K562 (cell line): ENCODE results near the gene CKM. TPM values are rescaled to one million over a fixed set of nuclear protein-coding genes. Genes with fewer than 3 reads are reported as not detected.

Experiments used
- ATAC-seq: fragments of 200-7000 bp; cut with Tn5 transposase; 3 replicates; pipeline ENCODE4 v1.9.1; 2020; ENCODE audit warnings: moderate library complexity
- BruUV-seq: library from RNA; stranded (reverse); fragments of 400-500 nt; replicated peaks from 2 replicates; lab custom pipeline; 2021; lab: Mats Ljungman, UMichigan
- CTCF ChIA-PET: fragments of 300-600 bp; formaldehyde crosslinking; extraction: SDS; loops from one replicate; lab custom pipeline; 2021; ENCODE audit warnings: low intra/inter-chr PET ratio; lab: Yijun Ruan, JAX
- POLR2A ChIA-PET: fragments of 300-600, 350-650 bp; sonication (Branson Sonifier 250); formaldehyde crosslinking; extraction: SDS; loops from one replicate; lab custom pipeline; 2021; ENCODE audit warnings: antibody characterized with exemption, inconsistent platforms; lab: Yijun Ruan, JAX
- DNase-seq, 4 experiments: peaks; one replicate each; pipeline versions ENCODE4 v3.0.0 to v3.0.0-alpha.2; 2011 to 2018; ENCODE audit warnings: low spot score in 3 of 4, mixed read lengths in 3 of 4; ENCODE audit errors: extremely low read depth in 1 of 4
- FAIRE-seq: peaks from 2 replicates; lab custom pipeline; 2011; peaks lifted over from hg19 to GRCh38; lab: Jason Lieb, UNC
- H2AFZ ChIP-seq: 2 replicates; pipeline ENCODE4 v1.6.0; 2011; ENCODE audit warnings: low read depth, low read length, control low read depth, inconsistent platforms
- H3K27ac ChIP-seq: fragments of 200-600 bp; 3 replicates; pipeline ENCODE4 v1.8.0; 2011; ENCODE audit warnings: low read depth, mild to moderate bottlenecking, control low read depth, inconsistent platforms, low read length, moderate library complexity, mixed read lengths; ENCODE audit errors: extremely low read depth
- H3K27me3 ChIP-seq, 2 experiments: fragments of 300-600 bp in 1 of 2; 2 replicates in 1 of 2; 3 replicates in 1 of 2; pipeline versions ENCODE4 v1.6.0 to v1.8.0; 2011; ENCODE audit warnings: inconsistent platforms in 2 of 2, low read length in 2 of 2, mild to moderate bottlenecking in 1 of 2, mixed read lengths in 1 of 2, moderate library complexity in 1 of 2; ENCODE audit not compliant: control insufficient read depth in 2 of 2, insufficient read depth in 2 of 2
- H3K36me3 ChIP-seq: fragments of 300-600 bp; 3 replicates; pipeline ENCODE4 v1.8.0; 2011; ENCODE audit warnings: mild to moderate bottlenecking, low read length, inconsistent platforms; ENCODE audit not compliant: control insufficient read depth, insufficient read depth
- H3K4me1 ChIP-seq, 2 experiments: fragments of 200-600 bp in 1 of 2; replicated peaks in 1 of 2; 2 replicates in 1 of 2; 3 replicates in 1 of 2; pipeline versions ENCODE4 v1.5.1 to v1.8.0; 2011; ENCODE audit warnings: inconsistent platforms in 2 of 2, low read length in 2 of 2, mild to moderate bottlenecking in 1 of 2, mixed read lengths in 1 of 2, moderate library complexity in 1 of 2; ENCODE audit not compliant: control insufficient read depth in 2 of 2, insufficient read depth in 2 of 2
- H3K4me2 ChIP-seq: 2 replicates; pipeline ENCODE4 v1.6.1; 2011; ENCODE audit warnings: low read length, control low read depth, inconsistent platforms, mixed read lengths; ENCODE audit not compliant: insufficient read depth
- H3K4me3 ChIP-seq: fragments of 200-600 bp; sonication (generic), shearing (Covaris generic); 2 replicates; pipeline ENCODE4 v1.5.1; 2016; ENCODE audit warnings: control low read depth, inconsistent platforms
- H3K79me2 ChIP-seq: fragments of 200-600 bp; 3 replicates; pipeline ENCODE4 v1.8.0; 2011; ENCODE audit warnings: low read length, inconsistent platforms; ENCODE audit not compliant: control insufficient read depth, insufficient read depth
- H3K9ac ChIP-seq, 2 experiments: 2 replicates each; pipeline versions ENCODE4 v1.6.0 to v1.6.1; 2011; ENCODE audit warnings: low read depth in 2 of 2, low read length in 2 of 2, control low read depth in 1 of 2, inconsistent platforms in 1 of 2, mild to moderate bottlenecking in 1 of 2, mixed read lengths in 1 of 2; ENCODE audit not compliant: insufficient read depth in 1 of 2
- H3K9me1 ChIP-seq: one replicate; pipeline ENCODE4 v1.6.0; 2011; ENCODE audit warnings: inconsistent platforms, mild to moderate bottlenecking, low read length, moderate library complexity; ENCODE audit not compliant: control insufficient read depth, insufficient read depth
- H3K9me3 ChIP-seq: replicated peaks from 2 replicates; pipeline ENCODE4 v1.5.1; 2011; ENCODE audit warnings: low read depth, low read length, inconsistent platforms; ENCODE audit not compliant: control insufficient read depth, insufficient read depth
- H4K20me1 ChIP-seq: replicated peaks from 2 replicates; pipeline ENCODE4 v1.6.1; 2011; ENCODE audit warnings: low read length, inconsistent platforms, mixed read lengths; ENCODE audit not compliant: control insufficient read depth, insufficient read depth
- ARID3A ChIP-seq: IDR thresholded peaks from 2 replicates; pipeline ENCODE4 v1.6.1; 2012; ENCODE audit warnings: low read depth, low read length, improper control_type of control experiment, borderline replicate concordance
- BACH1 ChIP-seq: fragments of 200-800 bp; sonication (Bioruptor generic); IDR thresholded peaks from 2 replicates; pipeline ENCODE4 v1.6.1; 2016; ENCODE audit warnings: missing genetic modification characterization, missing compliant biosample characterization
- OTX1 ChIP-seq: fragments of 450-650 bp; formaldehyde crosslinking; IDR thresholded peaks from 2 replicates; pipeline ENCODE4 v1.4.0; 2022; ENCODE audit warnings: mild to moderate bottlenecking
- POLR2AphosphoS2 ChIP-seq: IDR thresholded peaks from 2 replicates; pipeline ENCODE4 v1.6.1; 2012; ENCODE audit warnings: low read length, improper control_type of control experiment
- RAD51 ChIP-seq: fragments of 450-650 bp; IDR thresholded peaks from 2 replicates; pipeline ENCODE4 v1.7.1; 2016; ENCODE audit warnings: low read depth, mild to moderate bottlenecking, borderline replicate concordance
- SUPT5H ChIP-seq: fragments of 450-650 bp; IDR thresholded peaks from 2 replicates; pipeline ENCODE4 v1.6.1; 2016
- USF1 ChIP-seq: sonication (generic); formaldehyde crosslinking; IDR thresholded peaks from 2 replicates; pipeline ENCODE4 v1.9.0; 2022; ENCODE audit warnings: mild to moderate bottlenecking, missing genetic modification reagents
- USF2 ChIP-seq: sonication (generic); formaldehyde crosslinking; IDR thresholded peaks from 2 replicates; pipeline ENCODE4 v1.5.0; 2020; ENCODE audit warnings: missing genetic modification reagents
- ZKSCAN1 ChIP-seq: fragments of 150-350 bp; IDR thresholded peaks from 2 replicates; pipeline ENCODE4 v1.6.1; 2016; ENCODE audit warnings: low read depth, low read length
- ZNF445 ChIP-seq: fragments of 250-450 bp; sonication (Bioruptor Pico); IDR thresholded peaks from 2 replicates; pipeline ENCODE4 v1.4.0; 2020; ENCODE audit warnings: low read depth, mild to moderate bottlenecking, moderate library complexity
- WGBS: fragments of 100-300 bp; shearing (Covaris generic); methylation state at CpG from one replicate; pipeline ENCODE4 v1.1.6; 2016; ENCODE audit warnings: low coverage, mixed read lengths; ENCODE audit not compliant: insufficient coverage; ENCODE audit errors: missing lambda C conversion rate; 5-methylcytosine and 5-hydroxymethylcytosine counted together
- in situ Hi-C: fragments of 300-500 bp; cut with MboI; formaldehyde crosslinking; loops from 4 replicates; pipeline ENCODE4 v1.15.0; 2018; ENCODE audit warnings: inconsistent platforms, mixed read lengths
- intact Hi-C: fragments of 100-400 bp; cut with micrococcal nuclease; formaldehyde crosslinking; loops from 2 replicates; pipeline ENCODE4 v1.14.2; 2022
- polyA plus RNA-seq, 8 experiments: library from polyadenylated mRNA; depleted of rRNA in 4 of 8; stranded (reverse) in 5 of 8; unstranded in 3 of 8; fragments of >200 nt; fragmentation: Nextera tagmentation in 2 of 8; fragmentation: Illumina TruSeq in 1 of 8; extraction: Ambion mirVana in 2 of 8; extraction: Trizol in 1 of 8; gene quantifications; 2 replicates each; pipeline versions ENCODE4 v1.2.1 to v1.2.3, GENCODE V29; 2011 to 2014; ENCODE audit warnings: inconsistent platforms in 1 of 8, missing spikeins in 1 of 8
- total RNA-seq, 7 experiments: library from RNA; depleted of rRNA in 6 of 7; stranded (reverse); fragments of >200 nt in 6 of 7; fragmentation: Illumina TruSeq in 2 of 7; extraction: Trizol in 2 of 7; gene quantifications; 2 replicates each; pipeline versions ENCODE4 v1.2.1 to v1.2.3, GENCODE V29; 2011 to 2021; ENCODE audit warnings: low replicate concordance in 1 of 7

CKM gene
- total and polyA plus RNA-seq, 9 of the 15 experiments (the other 6 are each of a cell fraction or from before 2014, with no cell fraction given), result 0.06 to 0.17 (median 0.09) TPM; not detected in 4

GRCh38 chr19:45304141-45304926 is 18.3 kb downstream of the CKM start:
- TF ChIP-seq ARID3A (no peak), USF1 (peak; percentile 84), SUPT5H (0 out of 2 replicates have a peak, but pooled peaks have one; percentile 35), USF2 (CRISPR knock-in tag) (peak; percentile 71), POLR2AphosphoS2 (0 out of 2 replicates have a peak, but pooled peaks have one; percentile 14), ZKSCAN1 (peak; percentile 67), BACH1 (tag) (no peak), RAD51 (peak; percentile 45; the same call in 1 of the 2 replicates), OTX1 (CRISPR knock-in tag) (0 out of 2 replicates have a peak, but pooled peaks have one; percentile 21), ZNF445 (no peak)
- ChIA-PET CTCF (no interaction called here), POLR2A (interaction anchor here (1.5 kb wide), 1 partner anchor 12 kb away, joined by 6 read pairs; no protein-coding TSS in a partner anchor)
- Histone ChIP-seq H3K9me3 (0 out of 2 replicates have a peak, but pooled peaks cover 2% of the 10 kb centered on the region), H3K4me3 (no peak overlapping the region), H3K9ac (no peak overlapping the region), H3K79me2 (no peaks in the 10 kb centered on the region), H4K20me1 (no peaks in the 10 kb centered on the region), H3K27me3 (no peaks in the 10 kb centered on the region), H3K9me1 (no peaks in the 10 kb centered on the region), H3K4me1 (peaks cover 11 to 33% of the 10 kb centered on the region in 2 experiments; a peak in 4 of 5 replicates), H3K36me3 (no peaks in the 10 kb centered on the region), H2AFZ (no peak overlapping the region), H3K27ac (no peak overlapping the region), H3K4me2 (no peak overlapping the region)
- no peak for ATAC-seq
- BruUV-seq, result no TSS peak
- 33% methylated on average over 4 of the region's 4 CpGs for WGBS
- no peak for DNase-seq
- FAIRE-seq, result no peak
- in situ Hi-C loops (no loop called here), intact Hi-C loops (no loop called here)
